Vagina (tissue), 2 donors: Measurements from ENCODE around the gene TSPAN9.

Source experiments
- POLR2A ChIP-seq, 2 donors: fragments of 450-650 bp; IDR thresholded peaks; one replicate each; pipeline ENCODE4 v1.6.1; 2017; ENCODE audit warnings: antibody characterized with exemption in 2 of 2, mild to moderate bottlenecking in 2 of 2, moderate library complexity in 2 of 2
- POLR2AphosphoS5 ChIP-seq, 2 donors: sonication (generic); formaldehyde crosslinking; IDR thresholded peaks; one replicate each; pipeline ENCODE4 v1.9.0; 2017; ENCODE audit warnings: antibody characterized with exemption in 2 of 2, mild to moderate bottlenecking in 2 of 2, low read depth in 1 of 2; ENCODE audit not compliant: insufficient read depth in 1 of 2
- TF ChIP-seq, protein P1 (sequence below), 3 experiments: fragments of 450-650 bp in 2 of 3; fragments of 200-600 bp in 1 of 3; sonication (generic) in 1 of 3; IDR thresholded peaks; one replicate each; pipeline ENCODE4 v1.5.1; 2017 to 2019; ENCODE audit warnings: antibody characterized with exemption in 3 of 3, mild to moderate bottlenecking in 2 of 3, moderate library complexity in 2 of 3

GRCh38 chr12:3244219-3244750 lies 167.1 kb downstream of the TSPAN9 start:
- TF ChIP-seq, protein P1, sequence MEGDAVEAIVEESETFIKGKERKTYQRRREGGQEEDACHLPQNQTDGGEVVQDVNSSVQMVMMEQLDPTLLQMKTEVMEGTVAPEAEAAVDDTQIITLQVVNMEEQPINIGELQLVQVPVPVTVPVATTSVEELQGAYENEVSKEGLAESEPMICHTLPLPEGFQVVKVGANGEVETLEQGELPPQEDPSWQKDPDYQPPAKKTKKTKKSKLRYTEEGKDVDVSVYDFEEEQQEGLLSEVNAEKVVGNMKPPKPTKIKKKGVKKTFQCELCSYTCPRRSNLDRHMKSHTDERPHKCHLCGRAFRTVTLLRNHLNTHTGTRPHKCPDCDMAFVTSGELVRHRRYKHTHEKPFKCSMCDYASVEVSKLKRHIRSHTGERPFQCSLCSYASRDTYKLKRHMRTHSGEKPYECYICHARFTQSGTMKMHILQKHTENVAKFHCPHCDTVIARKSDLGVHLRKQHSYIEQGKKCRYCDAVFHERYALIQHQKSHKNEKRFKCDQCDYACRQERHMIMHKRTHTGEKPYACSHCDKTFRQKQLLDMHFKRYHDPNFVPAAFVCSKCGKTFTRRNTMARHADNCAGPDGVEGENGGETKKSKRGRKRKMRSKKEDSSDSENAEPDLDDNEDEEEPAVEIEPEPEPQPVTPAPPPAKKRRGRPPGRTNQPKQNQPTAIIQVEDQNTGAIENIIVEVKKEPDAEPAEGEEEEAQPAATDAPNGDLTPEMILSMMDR (IDR thresholded peaks at IDR 0.05), result no peak
- TF ChIP-seq POLR2A (IDR thresholded peaks at IDR 0.05) (no peak), POLR2AphosphoS5 (IDR thresholded peaks at IDR 0.05; ENCODE audit: insufficient read depth in 1 of 2, low read depth in 1 of 2) (no peak)
